ENCODE results near the gene VPS41.

VPS41 gene

DNA sequence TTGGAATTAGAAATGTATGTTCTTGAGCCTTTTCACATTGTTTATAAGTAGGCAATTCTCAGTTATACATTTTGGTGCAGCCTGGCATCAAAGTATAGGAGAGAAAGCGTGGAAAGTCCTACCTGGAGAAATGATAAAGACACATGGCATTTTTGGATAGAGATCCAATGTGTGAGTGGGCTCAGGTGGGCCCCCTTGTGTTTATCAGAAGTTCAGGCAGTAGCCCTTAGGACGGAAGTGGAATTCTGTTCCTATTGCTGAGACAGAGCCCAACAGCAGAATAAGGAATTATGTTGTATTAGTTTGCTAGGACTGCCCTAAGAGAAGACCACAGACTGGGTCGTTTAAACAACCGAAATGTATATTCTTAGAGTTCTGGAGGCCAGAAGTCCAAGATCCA lies 192.6 kb downstream of the VPS41 start:
- DNase-seq = no peak

DNA sequence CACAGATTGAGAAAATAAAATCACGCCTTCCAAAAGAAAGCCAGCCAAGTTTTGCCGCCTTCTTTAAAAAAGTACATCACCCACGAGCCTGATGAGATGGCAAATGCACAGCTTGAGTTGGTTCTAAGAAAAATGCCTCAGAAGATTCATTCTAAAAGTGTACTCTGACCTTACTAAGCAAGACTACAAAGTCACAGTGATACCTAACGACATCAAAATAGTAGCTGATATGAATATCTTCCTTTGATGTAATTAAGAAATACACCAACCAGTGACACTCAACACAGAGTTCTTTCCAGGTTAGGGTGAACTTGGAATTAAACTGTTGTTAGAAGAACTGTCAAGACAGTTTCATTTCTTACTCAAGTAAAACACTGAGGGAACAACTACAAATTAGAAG lies 199.9 kb downstream of the VPS41 start:
- DNase-seq = no peak

DNA sequence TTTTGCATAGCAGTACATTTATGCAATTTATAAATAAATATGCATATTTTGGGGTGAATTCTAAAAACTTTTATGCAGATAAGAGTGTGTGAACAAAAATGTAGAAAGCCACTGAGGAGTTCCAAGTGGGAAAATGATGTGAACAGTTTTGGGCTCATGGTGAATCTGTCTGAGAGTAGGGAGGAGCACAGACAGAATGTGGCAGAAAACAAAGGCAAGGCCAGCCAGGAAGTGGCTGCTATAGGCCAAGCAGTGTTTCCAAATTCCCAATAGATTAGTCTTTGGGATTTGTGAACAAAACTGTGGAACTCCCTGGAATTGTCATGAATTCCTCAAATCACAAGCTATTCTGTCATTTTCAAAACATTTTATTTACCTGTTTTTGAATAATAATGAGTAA lies 204.2 kb downstream of the VPS41 start:
- DNase-seq = no peak

DNA sequence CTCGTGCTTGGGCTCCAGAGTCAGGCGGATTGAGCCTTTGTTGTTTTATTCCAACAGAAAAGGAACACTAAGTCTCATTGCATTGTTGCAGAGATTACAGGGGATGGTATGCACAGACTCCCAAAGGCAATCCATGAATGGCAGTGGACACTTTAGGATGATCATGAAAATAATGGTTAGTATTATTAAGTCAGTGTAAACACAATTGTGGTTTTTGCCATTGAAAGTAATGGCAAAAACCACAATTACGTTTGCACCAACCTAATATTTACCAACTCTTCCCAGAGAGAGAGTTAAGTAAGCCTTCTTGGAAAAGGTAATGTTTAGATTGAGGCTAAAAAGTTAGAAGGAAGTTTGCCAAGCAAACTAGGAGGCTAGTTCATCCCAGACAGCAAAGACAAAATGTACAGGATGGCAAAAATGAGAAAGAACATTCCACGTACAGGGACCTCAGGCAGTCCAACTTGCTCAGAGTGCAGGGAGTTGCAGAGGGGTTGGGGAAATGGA lies 204.9 kb downstream of the VPS41 start:
- DNase-seq = no peak

DNA sequence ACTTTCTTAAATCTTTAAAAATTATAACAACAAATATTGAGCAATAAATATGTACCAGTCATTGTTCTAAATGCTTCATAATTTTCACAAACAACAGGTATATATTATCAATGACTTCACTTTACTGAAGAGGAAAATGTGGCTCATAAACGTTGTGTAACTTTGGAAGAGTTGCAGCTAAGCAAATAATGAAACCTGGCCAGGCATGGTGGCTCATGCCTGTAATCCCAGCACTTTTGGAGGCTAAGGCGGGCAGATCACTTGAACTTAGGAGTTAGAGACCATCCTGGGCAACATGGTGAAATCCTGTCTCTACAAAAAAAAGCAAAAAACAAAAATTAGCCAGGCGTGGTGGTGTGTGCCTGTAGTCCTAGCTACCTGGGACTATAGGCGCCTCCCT lies 205.9 kb downstream of the VPS41 start:
- DNase-seq = no peak

DNA sequence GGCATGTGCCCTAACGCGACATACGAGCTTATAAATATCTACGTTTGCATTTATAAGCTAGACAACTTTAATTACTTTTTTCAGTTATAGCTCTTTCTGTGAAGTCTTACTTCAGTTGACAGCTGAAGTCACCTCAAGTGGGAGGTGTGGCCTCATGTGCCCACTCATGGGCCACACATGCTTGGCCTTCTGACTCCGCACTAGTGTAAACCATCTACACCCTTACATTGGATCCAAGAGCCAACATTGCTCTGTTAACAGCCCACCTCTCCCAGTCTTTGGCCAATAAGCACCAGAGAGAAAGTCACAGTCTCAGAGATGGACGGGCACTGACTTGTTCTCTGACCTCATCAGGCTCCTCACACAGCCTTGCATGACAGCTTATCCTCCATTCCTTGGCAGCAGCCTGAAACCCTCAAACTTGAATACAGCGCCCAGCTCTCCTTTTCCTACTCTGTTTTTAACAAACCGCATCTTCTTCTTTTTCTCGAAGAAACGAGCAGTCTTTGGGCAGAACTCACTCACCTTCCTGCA lies 206.9 kb downstream of the VPS41 start:
- no peak for DNase-seq

DNA sequence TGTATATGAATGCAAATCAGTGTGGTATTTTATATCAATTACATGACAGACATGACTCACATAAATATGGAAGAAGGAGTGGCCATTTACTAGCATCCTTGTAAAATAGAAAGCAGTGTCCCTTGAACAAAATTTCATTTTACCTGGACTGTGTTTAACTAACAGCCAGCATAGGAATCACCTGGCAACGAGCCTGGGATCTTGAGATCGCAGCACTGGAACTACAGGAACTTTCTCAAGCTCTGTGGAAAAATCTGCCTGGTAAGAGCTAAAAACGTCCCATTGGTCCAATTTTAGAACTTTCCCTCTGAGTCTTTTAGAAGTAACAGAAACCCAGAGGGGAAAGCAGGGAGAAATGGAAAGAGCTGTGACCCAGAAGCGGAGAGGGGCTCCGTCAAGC lies 208.9 kb downstream of the VPS41 start:
- no peak for DNase-seq

DNA sequence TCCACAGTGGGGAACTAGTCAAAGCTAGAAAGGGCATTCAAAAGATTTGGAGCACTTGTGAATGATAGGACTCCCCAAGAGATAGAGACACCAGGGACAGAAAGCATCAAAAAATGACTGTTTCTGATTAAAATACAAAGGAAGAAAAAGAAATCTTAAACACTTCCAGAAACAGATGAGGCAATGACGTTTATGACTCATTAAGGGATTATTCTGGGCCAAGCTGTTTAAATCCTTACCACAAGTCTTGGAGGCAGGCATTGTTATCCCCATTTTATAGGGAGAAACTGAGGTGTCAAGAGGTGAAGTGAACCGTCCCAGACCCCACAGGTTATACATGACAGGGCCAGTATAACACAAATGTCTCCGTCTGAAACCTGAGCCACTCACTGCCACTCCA lies 209.5 kb downstream of the VPS41 start:
- no peak for DNase-seq

DNA sequence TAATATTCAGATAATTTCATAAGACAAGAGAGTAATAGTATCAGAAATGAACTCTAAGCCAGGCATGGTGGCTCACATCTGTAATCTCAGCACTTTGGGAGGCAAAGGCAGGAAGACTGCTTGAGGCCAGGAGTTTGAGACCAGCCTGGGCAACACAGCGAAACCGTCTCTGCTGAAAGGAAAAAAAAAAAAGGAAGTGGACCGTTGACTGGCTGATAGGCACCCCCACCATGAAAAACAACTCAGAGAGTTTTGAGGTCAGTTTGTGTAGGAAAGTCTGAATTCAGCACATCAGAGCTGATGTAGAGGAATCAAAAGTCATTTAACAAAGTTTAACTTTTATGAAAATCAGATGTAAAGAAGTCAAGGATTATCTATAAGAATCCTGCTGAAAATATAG lies 214.7 kb downstream of the VPS41 start:
- no peak for DNase-seq

DNA sequence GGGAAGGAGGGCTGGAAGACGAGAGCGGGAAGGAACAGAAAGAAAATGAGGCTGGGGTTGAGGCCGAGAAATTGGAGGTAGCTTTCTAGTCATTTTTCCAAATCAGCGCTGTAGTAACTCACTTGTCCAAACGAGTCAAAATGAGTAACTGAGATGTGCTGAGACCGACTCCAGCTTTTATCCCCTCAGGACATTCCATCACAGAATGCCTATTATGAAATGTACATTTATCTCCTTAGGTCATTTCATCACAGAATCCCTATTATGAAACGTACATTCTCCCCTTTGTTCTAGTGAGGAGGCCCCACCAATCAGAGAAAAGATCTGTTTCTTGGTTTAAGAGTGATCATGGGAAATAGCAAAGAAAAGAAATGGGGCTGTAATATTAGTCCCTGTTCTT lies 222.1 kb downstream of the VPS41 start:
- no peak for DNase-seq

DNA sequence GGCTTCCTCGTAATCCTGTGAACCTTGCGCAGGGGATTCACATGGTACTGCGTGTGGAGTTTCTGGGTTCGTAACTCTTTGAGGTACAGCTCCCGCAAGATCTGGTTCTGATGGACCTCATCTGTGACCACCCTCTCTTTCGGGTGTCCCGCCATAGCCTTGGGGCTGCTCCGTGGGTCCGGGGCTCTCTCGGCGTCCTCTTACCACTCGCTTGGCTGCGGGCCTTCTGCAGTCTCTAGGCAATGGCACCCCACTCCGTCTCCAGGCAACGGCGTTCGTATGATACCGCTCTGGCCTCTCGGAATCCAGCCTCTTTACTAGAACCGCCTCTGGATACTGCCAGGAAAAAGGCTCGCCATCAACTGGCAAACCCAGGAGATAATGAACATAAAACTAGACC lies 223.1 kb downstream of the VPS41 start:
- no peak for DNase-seq

DNA sequence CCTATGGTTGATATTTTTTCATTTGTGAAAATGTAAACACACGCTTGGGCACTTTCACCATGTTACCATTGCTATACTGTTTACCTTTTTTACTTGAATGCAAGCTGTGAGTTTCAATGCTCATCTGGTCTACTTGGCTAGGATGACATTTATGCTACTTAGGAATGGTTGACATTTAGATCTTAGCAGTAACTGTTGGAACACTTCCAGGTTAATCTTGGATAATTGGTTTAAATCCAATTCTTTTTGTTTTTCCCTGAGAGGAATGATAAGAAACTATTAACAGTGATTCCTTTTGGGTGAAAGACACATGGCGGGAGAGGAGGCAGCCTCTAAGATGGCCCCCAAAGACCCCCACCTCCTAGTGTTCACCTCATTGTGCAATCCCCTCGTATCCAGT lies 226.4 kb downstream of the VPS41 start:
- DNase-seq = no peak

DNA sequence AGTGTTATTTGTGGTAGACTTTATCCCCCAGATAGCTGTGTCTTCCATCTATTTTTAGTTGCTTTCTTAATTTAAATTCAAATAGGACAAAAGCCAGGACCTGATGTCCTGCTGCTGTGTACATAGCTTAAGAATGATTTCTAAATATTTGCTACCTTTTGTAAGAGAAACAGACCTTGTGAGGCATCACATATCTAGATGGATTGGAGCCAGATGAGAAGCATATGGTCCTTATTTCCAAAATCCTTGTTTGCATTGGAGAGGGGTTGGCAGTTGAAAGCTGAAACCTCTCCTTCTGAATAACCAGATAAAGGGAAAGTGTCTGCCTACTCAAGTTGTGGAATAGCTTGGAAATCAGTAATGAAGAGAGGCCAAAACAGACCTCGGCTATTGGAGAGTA lies 227.1 kb downstream of the VPS41 start:
- DNase-seq = peak; percentile 85 to 96

DNA sequence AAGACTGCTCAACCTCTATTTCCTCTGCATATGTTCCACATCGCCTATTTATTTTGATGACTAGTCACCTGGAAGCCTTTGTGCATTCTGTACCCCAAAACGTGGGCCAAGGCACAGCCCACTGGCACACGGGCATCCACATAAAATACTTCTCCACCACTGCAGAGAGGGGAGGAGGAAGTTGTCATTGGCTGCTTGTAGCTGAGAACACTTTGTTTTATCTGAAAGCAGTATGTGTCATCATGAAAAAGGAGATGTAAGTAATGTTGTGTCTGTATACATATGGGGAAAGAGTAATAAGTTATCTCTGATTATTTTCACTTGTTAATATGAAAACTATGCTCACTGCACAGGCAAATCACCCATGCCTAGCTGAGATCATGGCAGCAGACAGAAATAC lies 229.6 kb downstream of the VPS41 start:
- no peak for DNase-seq

DNA sequence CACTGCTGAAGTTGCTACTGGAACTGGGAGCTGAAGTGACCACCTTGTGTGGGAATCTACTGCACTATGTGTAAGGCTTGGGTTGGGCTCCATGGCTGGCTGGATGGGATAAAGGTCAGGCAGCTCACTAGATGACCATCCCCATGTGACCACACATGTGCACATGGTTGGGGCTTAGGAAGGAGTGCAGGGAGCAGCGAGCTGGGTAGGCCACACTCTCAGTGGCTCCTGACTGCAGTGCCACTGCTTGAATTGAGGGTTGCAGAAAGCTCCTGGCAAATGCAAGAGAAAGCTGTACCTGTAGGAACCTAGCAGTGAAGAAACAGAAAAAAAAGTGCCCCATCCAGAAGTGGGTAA lies 230.3 kb downstream of the VPS41 start:
- no peak for DNase-seq

DNA sequence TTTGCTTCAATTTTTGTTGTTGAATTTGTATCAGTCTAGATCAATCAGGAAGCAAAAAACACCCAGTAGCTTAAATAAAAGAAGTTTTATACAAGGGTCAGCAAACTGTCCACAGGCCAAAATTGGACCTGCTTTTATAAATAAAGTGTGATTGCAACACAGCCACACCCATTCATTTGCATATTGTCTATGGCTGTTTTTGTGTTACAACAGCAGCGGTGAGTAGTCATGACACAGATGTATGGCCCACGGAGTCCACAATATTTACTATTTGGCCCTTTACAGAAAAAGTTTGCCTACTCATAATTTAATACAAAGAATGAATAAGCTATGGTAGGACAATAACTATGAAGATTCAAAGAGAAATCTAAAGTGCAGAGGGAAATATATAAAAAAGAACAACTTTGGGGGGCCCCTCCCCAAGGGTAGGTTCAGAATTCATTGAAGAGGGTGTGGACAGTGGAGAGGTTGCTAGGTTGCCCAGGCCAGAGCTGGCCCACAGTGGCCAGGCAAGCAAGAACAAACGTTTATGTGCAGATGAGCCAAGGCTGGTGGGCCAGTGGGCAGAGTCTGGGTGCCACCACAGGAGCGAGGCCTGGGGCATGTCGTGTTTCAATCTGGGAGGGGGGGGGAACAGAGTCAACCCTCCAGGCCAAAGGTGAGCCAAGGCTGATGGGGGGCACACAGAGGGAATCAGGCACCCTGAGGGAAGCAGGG lies 230.9 kb downstream of the VPS41 start:
- no peak for DNase-seq

DNA sequence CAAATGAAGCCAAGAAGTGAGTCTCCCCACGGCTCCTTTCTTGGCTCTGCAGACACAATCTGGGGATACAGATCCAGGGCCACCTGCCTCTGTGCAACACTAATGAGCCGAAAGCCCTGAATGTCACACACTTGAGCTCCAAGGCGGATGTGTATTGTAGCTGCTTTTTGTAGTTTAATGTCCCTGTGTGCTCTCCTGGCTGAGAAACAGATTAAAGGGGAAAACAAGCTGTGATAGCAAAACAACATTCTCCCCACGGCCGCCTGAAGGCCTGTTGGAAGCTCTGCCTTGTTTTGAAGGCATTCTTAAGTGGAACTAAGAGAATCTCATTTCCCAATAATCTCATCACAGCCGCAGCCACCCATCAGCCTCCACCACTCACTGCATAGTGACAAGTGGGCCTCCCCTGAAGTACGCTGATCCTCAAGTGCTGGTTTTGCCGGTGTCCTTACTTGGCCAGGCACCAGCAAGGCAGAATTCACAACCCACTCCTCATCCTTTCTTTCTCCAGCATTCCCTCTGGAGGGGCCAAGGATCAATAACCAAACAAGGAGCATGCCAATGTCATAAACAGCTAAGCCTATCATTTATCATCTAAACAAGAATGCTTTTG lies 233.4 kb downstream of the VPS41 start:
- peak; percentile 2 to 46 for DNase-seq

DNA sequence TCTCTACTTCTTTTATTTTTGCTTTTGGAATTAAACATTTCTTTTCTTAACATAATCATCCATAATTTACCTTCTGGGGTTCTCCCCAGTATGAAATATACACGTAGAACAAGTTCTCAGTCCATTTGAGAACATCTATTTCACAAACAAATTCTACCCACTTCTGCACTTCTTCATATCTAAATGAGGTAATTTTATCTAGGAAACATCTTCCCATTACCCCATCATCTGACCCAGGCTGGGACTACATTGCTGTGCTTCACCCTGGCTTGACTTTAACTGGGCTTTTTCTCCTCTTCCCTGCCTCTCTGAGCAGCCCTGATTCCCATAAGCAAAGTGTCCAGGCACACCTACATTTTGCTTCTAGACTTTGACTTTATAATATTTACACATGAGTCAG lies 234.5 kb downstream of the VPS41 start:
- DNase-seq = no peak

DNA sequence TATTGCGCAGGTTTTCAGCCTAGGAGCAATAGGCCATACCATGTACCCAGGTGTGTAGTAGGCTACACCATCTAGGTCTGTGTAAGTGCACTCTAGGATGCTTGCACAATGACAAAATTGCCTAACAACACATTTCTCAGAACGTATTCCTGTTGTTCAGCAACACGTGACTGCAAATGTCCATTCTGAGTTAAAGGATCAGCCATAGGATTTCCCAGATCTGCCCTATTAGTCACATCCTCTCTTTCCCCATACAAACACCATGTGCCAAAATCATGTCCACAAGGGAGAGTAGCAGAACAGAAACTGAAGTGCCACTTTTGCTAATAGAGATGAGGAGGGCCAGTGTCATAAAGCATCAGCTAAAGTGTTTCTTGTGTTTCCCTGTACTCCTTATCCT lies 235.2 kb downstream of the VPS41 start:
- no peak for DNase-seq

Measured in NCI-H2081 (cell line).